Activated CD8-positive, alpha-beta T cell treated with anti-CD3 and anti-CD28 coated beads, Interleukin-2, amount 10 ng/mL, durations not matched to agents 7 days and 5 days (primary cell): ENCODE measurements around the gene HCRT. TPM values are rescaled to one million over a fixed set of nuclear protein-coding genes. Genes with fewer than 3 reads are reported as not detected.
A peak's percentile ranks its signal among the peaks of the same experiment; 100 is the strongest.

Source experiments
- ATAC-seq: fragments of 150-1000 bp; cut with Tn5 transposase; one replicate; pipeline ENCODE4 v1.10.0; 2021; ENCODE audit warnings: moderate library complexity
- CTCF ChIA-PET: fragments of 350-600 bp; sonication (Branson Sonifier 250); formaldehyde crosslinking; loops from one replicate; lab custom pipeline; 2021; ENCODE audit warnings: antibody characterized with exemption; lab: Charles Lee
- POLR2A ChIA-PET: fragments of 350-600 bp; sonication (Branson Sonifier 250); formaldehyde crosslinking; loops from one replicate; lab custom pipeline; 2021; ENCODE audit warnings: antibody characterized with exemption; lab: Charles Lee
- DNase-seq: peaks from one replicate; pipeline ENCODE4 v3.0.0-alpha.2; 2020
- H3K27ac Mint-ChIP-seq: one replicate; pipeline ENCODE4 v1.8.0; 2021; ENCODE audit warnings: mild to moderate bottlenecking, mixed read lengths
- H3K27me3 Mint-ChIP-seq: one replicate; pipeline ENCODE4 v1.8.0; 2021; ENCODE audit warnings: low read depth, mixed read lengths
- H3K36me3 Mint-ChIP-seq: one replicate; pipeline ENCODE4 v1.8.0; 2021; ENCODE audit warnings: low read depth, mixed read lengths
- H3K4me1 Mint-ChIP-seq: one replicate; pipeline ENCODE4 v1.8.0; 2021; ENCODE audit warnings: low read depth, mixed read lengths
- H3K4me3 Mint-ChIP-seq: one replicate; pipeline ENCODE4 v1.8.0; 2021; ENCODE audit warnings: mild to moderate bottlenecking, mixed read lengths
- H3K9me3 Mint-ChIP-seq: one replicate; pipeline ENCODE4 v1.8.0; 2022; ENCODE audit warnings: mixed read lengths; ENCODE audit not compliant: insufficient read depth
- total RNA-seq, 2 experiments: library from RNA; stranded (reverse); gene quantifications; one replicate each; pipeline ENCODE4 v1.2.3, GENCODE V29; 2021

The HCRT gene
- total RNA-seq, 2 experiments from 2014 or later = not detected

GRCh38 chr17:42178817-42179216 lies 6.4 kb downstream of the HCRT start:
- ATAC-seq (no peak), DNase-seq (no peak)
- no peak overlapping the region for H3K4me3 Mint-ChIP-seq
- H3K4me1 Mint-ChIP-seq = peaks cover 40% of the 10 kb centered on the region
- H3K27ac Mint-ChIP-seq = no peak overlapping the region
- H3K36me3 Mint-ChIP-seq = no peaks in the 10 kb centered on the region
- H3K9me3 Mint-ChIP-seq = no peaks in the 10 kb centered on the region
- ChIA-PET POLR2A (interaction anchor here (1.4 to 2.3 kb wide), 4 partner anchors 11 to 58 kb away, joined by 4 to 6 read pairs (median 6); partner anchors contain the start of genes GHDC, KAT2A and RAB5C), CTCF (interaction anchor here (1.2 to 4.0 kb wide), 3 partner anchors 15 to 399 kb away, joined by 3 to 22 read pairs (median 4); partner anchors contain the start of genes NKIRAS2 and PSMC3IP)
- peaks cover 30% of the 10 kb centered on the region for H3K27me3 Mint-ChIP-seq

GRCh38 chr17:42177684-42178083 lies 7.6 kb downstream of the HCRT start:
- Mint-ChIP-seq H3K27me3 (peaks cover 30% of the 10 kb centered on the region), H3K27ac (no peak overlapping the region), H3K9me3 (no peaks in the 10 kb centered on the region), H3K36me3 (no peaks in the 10 kb centered on the region), H3K4me3 (no peak overlapping the region), H3K4me1 (peaks cover 29% of the 10 kb centered on the region)
- ChIA-PET CTCF (interaction anchor here (1.2 kb wide), 1 partner anchor 400 kb away, joined by 3 read pairs; the partner anchor contains the start of gene PSMC3IP), POLR2A (no interaction called here)
- DNase-seq (no peak), ATAC-seq (no peak)

DNA sequence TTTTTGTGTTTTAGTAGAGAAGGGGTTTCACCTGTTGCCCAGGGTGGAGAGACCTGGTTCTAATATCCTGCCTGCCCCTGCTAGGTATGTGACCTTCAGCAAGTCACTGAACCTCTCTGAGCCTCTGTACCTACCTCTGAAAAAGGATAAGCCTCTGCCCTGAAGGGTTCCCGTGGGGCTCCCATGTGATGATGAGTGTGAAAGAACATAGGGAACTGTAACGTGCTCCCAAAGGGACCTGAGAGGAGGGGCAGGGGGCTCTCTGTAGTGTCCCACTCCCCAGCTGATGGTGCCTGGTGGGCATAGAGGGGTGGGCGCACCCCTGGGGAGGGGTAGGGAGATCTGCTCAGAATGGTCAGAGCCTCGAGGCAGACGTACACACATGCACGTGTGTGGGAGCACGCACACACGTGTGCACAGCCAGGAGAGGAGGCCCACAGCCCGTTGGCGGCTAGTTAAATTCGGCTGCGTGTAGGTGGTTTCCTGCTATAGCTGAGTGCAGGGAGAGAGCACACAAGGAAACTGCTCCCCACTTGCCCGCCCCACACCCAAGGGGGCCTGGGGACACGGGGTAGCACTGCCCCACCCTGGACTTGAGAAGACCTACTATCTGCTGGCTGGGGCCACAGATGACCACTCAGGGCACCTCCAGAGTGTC lies 11.0 kb downstream of the HCRT start:
- Mint-ChIP-seq H3K27me3 (peaks cover 4% of the 10 kb centered on the region), H3K27ac (no peak overlapping the region), H3K4me3 (no peak overlapping the region), H3K4me1 (peaks cover 6% of the 10 kb centered on the region), H3K9me3 (no peaks in the 10 kb centered on the region), H3K36me3 (no peaks in the 10 kb centered on the region)
- ChIA-PET POLR2A (interaction anchor here (1.0 kb wide), 1 partner anchor 9 kb away, joined by 3 read pairs; no protein-coding TSS in a partner anchor), CTCF (interaction anchor here (2.0 to 2.9 kb wide), 2 partner anchors 10 to 12 kb away, joined by 5 to 8 read pairs; no protein-coding TSS in a partner anchor)
- DNase-seq (no peak), ATAC-seq (no peak)

DNA sequence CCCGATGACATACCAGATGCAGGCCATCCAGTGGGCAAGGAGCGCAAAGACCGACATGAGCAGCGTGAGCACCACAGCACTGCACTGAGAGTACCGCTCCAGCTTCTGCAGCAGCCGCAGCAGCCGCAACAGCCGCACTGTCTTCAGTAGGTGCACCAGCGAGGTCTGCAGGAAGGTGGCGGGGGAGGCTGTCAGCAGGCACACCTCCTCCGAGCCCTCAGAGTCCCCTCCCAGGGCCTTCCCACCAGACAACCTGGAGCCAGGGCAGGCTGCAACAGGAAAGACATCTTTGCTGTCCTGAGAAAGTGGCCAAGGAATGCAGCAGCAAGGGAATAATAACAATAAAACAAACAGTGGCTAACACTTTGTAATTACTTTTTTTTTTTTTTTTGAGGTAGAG lies 13.4 kb downstream of the HCRT start:
- DNase-seq = no peak
- no peak overlapping the region for H3K27ac Mint-ChIP-seq
- no peaks in the 10 kb centered on the region for H3K9me3 Mint-ChIP-seq
- H3K4me3 Mint-ChIP-seq = no peak overlapping the region
- ChIA-PET CTCF (no interaction called here), POLR2A (no interaction called here)
- no peak for ATAC-seq
- H3K27me3 Mint-ChIP-seq = no peaks in the 10 kb centered on the region
- no peaks in the 10 kb centered on the region for H3K4me1 Mint-ChIP-seq
- H3K36me3 Mint-ChIP-seq = no peaks in the 10 kb centered on the region

DNA sequence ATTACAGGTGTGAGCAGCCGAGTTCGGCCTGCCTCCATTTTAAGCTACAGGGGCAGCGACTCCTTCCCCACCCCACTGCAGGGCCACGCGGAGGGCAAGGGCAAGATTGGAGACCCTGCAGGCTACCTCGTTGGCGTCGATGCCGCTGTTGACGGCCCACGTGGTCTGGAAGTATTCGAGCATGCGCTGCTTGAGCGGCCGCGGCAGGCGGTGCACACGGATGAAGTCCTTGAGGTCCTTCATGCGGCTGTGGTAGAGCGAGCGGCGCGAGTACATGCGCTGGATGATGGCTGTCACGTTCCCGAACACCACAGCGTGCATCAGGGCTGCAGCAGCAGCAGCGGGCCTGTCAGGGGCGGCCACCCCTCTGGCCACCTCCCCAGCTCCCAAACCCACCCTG lies 15.9 kb downstream of the HCRT start:
- no peaks in the 10 kb centered on the region for H3K4me1 Mint-ChIP-seq
- H3K36me3 Mint-ChIP-seq = no peaks in the 10 kb centered on the region
- POLR2A ChIA-PET = no interaction called here
- H3K27me3 Mint-ChIP-seq = no peaks in the 10 kb centered on the region
- DNase-seq = no peak
- CTCF ChIA-PET = no interaction called here
- no peak for ATAC-seq
- no peak overlapping the region for H3K27ac Mint-ChIP-seq
- no peak overlapping the region for H3K4me3 Mint-ChIP-seq
- no peaks in the 10 kb centered on the region for H3K9me3 Mint-ChIP-seq

DNA sequence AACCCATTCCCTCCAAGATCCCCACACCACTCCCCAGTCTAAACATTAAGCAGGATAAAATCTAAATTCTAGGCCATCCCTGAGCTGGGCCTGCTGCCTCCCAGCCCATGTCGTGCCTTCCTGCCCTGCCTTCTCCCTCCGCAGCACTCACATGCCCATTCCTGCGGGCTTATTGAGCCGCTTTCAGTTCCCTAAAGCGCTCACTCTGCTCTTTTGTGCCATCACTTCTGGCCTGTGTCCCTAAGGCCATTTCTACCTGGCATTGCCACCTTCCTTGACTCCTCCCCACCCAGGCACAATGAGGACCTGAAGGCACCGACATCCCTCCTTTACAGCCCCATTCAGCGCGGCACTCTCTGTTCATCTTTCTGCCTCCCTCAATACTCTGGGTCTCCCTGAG lies 17.4 kb downstream of the HCRT start:
- peaks cover 3% of the 10 kb centered on the region for H3K4me1 Mint-ChIP-seq
- ChIA-PET POLR2A (interaction anchor here (0.6 to 1.6 kb wide), 2 partner anchors 12 to 41 kb away, joined by 3 to 4 read pairs; no protein-coding TSS in a partner anchor), CTCF (no interaction called here)
- ATAC-seq (no peak), DNase-seq (no peak)
- H3K9me3 Mint-ChIP-seq = no peaks in the 10 kb centered on the region
- H3K36me3 Mint-ChIP-seq = no peaks in the 10 kb centered on the region
- H3K27ac Mint-ChIP-seq = no peak overlapping the region
- H3K4me3 Mint-ChIP-seq = no peak overlapping the region
- H3K27me3 Mint-ChIP-seq = no peaks in the 10 kb centered on the region

GRCh38 chr17:42166196-42166763 lies 19.0 kb downstream of the HCRT start:
- no peak for ATAC-seq
- no peaks in the 10 kb centered on the region for H3K27me3 Mint-ChIP-seq
- H3K9me3 Mint-ChIP-seq = no peaks in the 10 kb centered on the region
- ChIA-PET CTCF (no interaction called here), POLR2A (no interaction called here)
- no peaks in the 10 kb centered on the region for H3K36me3 Mint-ChIP-seq
- H3K27ac Mint-ChIP-seq = no peak overlapping the region
- H3K4me1 Mint-ChIP-seq = peaks cover 3% of the 10 kb centered on the region
- no peak for DNase-seq
- H3K4me3 Mint-ChIP-seq = no peak overlapping the region

DNA sequence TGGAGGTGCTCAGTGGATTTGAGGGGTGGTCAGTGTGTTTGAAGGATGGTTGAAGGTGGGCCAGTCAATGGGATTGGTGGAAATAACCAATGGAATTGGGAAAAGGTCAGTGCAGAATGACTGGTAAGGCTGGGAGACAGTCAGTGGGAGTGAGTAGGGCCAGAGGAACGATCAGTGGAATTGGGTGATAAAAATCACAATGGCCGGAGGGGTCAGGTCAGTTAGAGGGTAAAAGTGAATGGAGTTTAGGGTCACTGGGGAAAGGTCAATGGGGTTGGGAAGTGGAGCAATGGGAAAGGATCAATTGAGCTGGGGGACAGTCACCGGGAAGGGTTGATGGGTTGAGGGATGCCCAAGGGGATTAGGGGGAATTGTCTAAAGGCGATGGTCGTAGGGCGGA lies 19.5 kb downstream of the HCRT start:
- POLR2A ChIA-PET = no interaction called here
- no peaks in the 10 kb centered on the region for H3K9me3 Mint-ChIP-seq

DNA sequence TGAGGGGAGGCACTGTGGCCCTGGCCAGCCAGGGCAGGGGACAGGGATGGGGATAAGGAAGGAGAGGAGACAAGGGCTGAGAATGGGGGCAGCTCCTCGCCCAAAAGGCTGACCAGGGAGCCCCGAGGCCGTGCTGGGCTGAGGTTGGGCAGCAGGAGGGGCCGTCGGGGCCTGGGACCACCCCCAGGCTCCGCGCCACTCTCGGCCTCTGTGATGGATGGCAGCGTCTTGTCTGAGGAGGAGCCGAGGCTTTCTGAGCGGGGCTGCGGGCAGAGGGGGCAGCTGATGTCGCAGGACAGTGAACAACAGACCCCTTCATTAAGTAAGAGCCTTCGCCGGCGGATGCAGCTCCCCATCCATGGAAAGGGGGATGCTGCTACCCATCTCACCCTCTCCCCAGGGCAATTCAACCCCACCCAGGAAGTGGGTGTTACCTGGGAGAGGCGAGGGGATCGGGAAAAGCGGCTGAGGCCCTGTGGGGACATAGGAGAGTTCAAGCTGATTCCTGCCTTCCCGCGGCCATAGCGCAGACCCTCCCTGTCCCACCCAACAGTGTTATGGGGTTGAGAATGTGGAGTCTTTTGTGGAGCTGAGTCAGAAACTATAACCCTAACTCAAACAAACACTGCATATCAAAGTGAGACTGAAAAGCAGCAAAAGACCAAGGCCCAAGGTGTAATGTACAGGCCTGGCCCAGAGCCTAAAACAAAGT lies 21.4 kb downstream of the HCRT start:
- POLR2A ChIA-PET = no interaction called here
- ATAC-seq = no peak

More for the DNA sequence above, 19.5 kb downstream of the HCRT start:
- Mint-ChIP-seq H3K27me3 (no peaks in the 10 kb centered on the region), H3K4me3 (no peak overlapping the region), H3K4me1 (peaks cover 3% of the 10 kb centered on the region), H3K36me3 (no peaks in the 10 kb centered on the region), H3K27ac (no peak overlapping the region)
- CTCF ChIA-PET = no interaction called here
- ATAC-seq (no peak), DNase-seq (no peak)

DNA sequence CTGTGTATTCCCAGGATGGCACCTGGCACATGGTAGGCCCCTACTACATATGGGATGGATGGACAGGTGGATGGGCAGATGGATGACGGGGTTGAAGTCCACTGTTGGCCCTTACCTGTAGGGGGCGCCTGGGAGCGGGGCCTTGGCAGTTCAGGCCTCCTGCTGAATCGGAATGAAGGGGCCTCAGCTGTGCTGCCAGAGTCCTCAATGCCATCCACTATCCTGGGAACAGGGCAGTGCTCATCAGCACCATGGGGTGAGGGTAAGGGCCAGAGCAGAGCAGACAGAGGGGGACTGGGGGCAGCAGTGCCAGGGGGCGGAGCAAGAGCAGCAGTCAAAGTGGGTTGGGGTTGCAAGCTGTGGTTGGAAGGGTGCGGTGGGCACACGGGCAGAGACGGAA lies 22.1 kb downstream of the HCRT start:
- Mint-ChIP-seq H3K9me3 (no peaks in the 10 kb centered on the region), H3K36me3 (no peaks in the 10 kb centered on the region), H3K27ac (no peak overlapping the region), H3K4me3 (no peak overlapping the region), H3K27me3 (no peaks in the 10 kb centered on the region), H3K4me1 (peaks cover 3% of the 10 kb centered on the region)
- CTCF ChIA-PET = interaction anchor here (0.6 to 2.8 kb wide), 6 partner anchors 17 to 243 kb away, joined by 3 to 22 read pairs (median 4); partner anchors contain the start of gene KCNH4
- ATAC-seq (peak; percentile 42), DNase-seq (peak; percentile 63)
- POLR2A ChIA-PET = no interaction called here

More for the DNA sequence above, 21.4 kb downstream of the HCRT start:
- Mint-ChIP-seq H3K4me3 (no peak overlapping the region), H3K27me3 (no peaks in the 10 kb centered on the region), H3K36me3 (no peaks in the 10 kb centered on the region), H3K27ac (no peak overlapping the region), H3K9me3 (no peaks in the 10 kb centered on the region), H3K4me1 (peaks cover 3% of the 10 kb centered on the region)
- no peak for DNase-seq
- CTCF ChIA-PET = interaction anchor here (0.6 to 2.8 kb wide), 6 partner anchors 17 to 242 kb away, joined by 3 to 22 read pairs (median 4); partner anchors contain the start of gene KCNH4

DNA sequence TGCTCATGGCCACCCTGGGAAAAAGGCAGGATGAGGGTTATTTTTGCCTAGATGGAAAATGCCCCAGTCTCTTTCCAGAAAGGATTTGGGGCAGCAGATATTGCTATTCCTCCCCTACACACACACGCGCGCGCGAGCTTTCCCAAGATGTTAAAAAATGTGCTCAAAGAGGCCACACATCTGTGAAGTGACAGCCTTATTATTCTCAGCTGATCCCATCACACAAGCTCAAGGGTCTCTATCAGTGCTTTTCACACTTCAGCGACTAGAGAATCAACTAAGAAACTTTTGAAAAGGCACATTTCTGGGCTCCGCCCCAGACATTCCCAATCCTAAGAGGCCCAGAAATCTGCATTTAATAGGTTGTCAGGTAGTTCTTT lies 24.7 kb downstream of the HCRT start:
- Mint-ChIP-seq H3K9me3 (no peaks in the 10 kb centered on the region), H3K27ac (no peak overlapping the region), H3K4me1 (peaks cover 8% of the 10 kb centered on the region), H3K4me3 (no peak overlapping the region), H3K36me3 (no peaks in the 10 kb centered on the region), H3K27me3 (no peaks in the 10 kb centered on the region)
- CTCF ChIA-PET = interaction anchor here (1.1 kb wide), 1 partner anchor 10 kb away, joined by 3 read pairs; no protein-coding TSS in a partner anchor
- DNase-seq (no peak), ATAC-seq (no peak)
- POLR2A ChIA-PET = no interaction called here
